BE2C (cell line): ENCODE measurements around the gene TDRD9.

ENCODE experiments used
- DNase-seq: peaks from one replicate; pipeline ENCODE4 v3.0.0-alpha.2; 2020
- H3K27me3 ChIP-seq: fragments of 250-450 bp; sonication (Bioruptor Pico); 2 replicates; pipeline ENCODE4 v1.5.1; 2020; ENCODE audit warnings: mild to moderate bottlenecking
- H3K36me3 ChIP-seq: fragments of 250-450 bp; sonication (Bioruptor Pico); 2 replicates; pipeline ENCODE4 v1.5.1; 2020; ENCODE audit warnings: mild to moderate bottlenecking
- H3K4me1 ChIP-seq: fragments of 250-450 bp; sonication (Bioruptor Pico); 2 replicates; pipeline ENCODE4 v1.5.1; 2020
- H3K4me3 ChIP-seq: 2 replicates; pipeline ENCODE4 v1.5.1; 2011; ENCODE audit warnings: low read depth, low read length
- H3K9me3 ChIP-seq: fragments of 250-450 bp; sonication (Bioruptor Pico); 2 replicates; pipeline ENCODE4 v1.5.1; 2020
- TF ChIP-seq, protein P1 (sequence below): IDR thresholded peaks from 2 replicates; pipeline ENCODE4 v1.5.1; 2012; ENCODE audit warnings: mild to moderate bottlenecking, low read depth, low read length

The TDRD9 gene

DNA sequence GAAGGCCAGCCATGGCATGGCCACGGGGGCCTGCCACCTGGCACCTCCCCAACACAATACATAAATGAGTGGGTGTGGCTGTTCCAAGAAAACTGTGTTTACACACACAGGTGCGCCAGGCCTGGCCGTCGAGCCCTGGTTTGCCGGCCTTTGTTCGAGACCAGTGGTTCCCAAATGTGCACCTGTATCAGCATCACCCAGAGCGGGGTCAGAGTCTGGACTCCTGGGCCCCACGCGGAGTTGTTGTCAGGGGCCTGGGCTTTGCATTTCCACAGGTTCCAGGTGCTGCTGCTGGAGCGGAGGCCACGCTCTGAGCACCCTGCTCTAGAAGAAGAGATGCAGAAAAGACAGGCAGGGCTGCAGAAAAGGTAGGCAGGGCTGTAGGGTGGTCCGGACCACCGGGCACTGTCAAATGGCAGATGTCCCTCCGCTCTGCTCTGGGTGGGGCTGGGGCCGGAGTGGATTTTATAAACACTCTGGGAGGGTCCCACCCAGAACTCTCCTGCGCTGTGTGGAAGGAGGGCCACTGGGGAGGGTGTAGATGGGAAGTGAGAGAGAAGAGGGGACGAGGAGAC is 153.1 kb downstream of the TDRD9 start:
- TF ChIP-seq, protein P1, sequence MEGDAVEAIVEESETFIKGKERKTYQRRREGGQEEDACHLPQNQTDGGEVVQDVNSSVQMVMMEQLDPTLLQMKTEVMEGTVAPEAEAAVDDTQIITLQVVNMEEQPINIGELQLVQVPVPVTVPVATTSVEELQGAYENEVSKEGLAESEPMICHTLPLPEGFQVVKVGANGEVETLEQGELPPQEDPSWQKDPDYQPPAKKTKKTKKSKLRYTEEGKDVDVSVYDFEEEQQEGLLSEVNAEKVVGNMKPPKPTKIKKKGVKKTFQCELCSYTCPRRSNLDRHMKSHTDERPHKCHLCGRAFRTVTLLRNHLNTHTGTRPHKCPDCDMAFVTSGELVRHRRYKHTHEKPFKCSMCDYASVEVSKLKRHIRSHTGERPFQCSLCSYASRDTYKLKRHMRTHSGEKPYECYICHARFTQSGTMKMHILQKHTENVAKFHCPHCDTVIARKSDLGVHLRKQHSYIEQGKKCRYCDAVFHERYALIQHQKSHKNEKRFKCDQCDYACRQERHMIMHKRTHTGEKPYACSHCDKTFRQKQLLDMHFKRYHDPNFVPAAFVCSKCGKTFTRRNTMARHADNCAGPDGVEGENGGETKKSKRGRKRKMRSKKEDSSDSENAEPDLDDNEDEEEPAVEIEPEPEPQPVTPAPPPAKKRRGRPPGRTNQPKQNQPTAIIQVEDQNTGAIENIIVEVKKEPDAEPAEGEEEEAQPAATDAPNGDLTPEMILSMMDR, result no peak

DNA sequence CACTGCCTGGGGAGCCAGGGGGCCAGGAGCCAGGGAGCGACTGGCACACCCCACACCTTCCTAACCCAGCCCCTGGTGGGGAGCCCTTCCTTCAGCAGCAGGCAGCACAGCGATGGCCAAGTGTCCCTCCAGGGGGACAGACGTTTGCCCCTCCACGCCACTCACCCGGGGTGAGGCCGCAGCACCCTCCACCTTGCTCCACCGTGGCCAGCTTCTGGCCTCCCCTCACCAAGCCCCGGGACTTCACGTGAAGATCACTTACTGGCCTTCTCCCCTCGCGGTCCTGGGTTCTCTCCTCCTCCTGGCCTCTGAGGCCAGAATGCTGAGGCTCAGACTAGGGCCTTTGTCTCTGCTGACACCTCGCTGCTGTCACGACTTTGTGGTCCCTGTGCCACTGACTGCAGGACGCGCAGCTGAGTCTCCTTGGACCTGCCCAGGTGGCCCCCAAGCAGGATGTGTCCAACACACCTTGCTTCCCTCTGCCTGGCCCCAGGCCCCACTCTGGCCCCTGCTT is 153.8 kb downstream of the TDRD9 start:
- no peaks in the 10 kb centered on the region for H3K36me3 ChIP-seq
- H3K4me3 ChIP-seq, result no peak overlapping the region
- DNase-seq, result peak; percentile 7
- no peaks in the 10 kb centered on the region for H3K4me1 ChIP-seq
- H3K9me3 ChIP-seq, result no peaks in the 10 kb centered on the region
- H3K27me3 ChIP-seq, result no peaks in the 10 kb centered on the region
- TF ChIP-seq, protein P1, result no peak

More for the DNA sequence above, 153.1 kb downstream of the TDRD9 start:
- H3K36me3 ChIP-seq, result no peaks in the 10 kb centered on the region
- no peaks in the 10 kb centered on the region for H3K27me3 ChIP-seq
- no peaks in the 10 kb centered on the region for H3K9me3 ChIP-seq
- H3K4me3 ChIP-seq, result no peak overlapping the region
- no peaks in the 10 kb centered on the region for H3K4me1 ChIP-seq
- no peak for DNase-seq

DNA sequence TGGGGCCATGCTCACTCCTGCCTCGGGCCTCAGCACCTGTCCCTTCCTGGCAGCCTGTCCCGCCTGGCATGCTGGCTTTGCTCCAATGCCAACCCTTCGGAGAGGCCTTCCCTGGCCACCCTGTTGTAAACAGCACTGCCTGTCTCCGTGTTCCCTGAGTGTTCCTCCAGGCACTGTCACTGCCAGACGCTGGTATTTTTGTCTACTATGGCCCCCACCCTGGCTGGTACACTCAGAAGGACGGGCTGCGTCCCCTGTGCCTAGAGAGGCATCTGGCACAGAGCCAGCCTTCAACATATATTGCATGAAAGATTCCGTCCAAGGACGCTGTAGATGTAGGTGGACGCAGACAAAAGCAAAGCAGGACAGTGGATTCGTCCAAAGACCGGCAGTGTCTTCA is 154.6 kb downstream of the TDRD9 start:
- Histone ChIP-seq H3K36me3 (no peaks in the 10 kb centered on the region), H3K4me1 (no peaks in the 10 kb centered on the region), H3K27me3 (no peaks in the 10 kb centered on the region), H3K4me3 (no peak overlapping the region), H3K9me3 (no peaks in the 10 kb centered on the region)
- TF ChIP-seq, protein P1, result no peak
- peak; percentile 15 for DNase-seq

DNA sequence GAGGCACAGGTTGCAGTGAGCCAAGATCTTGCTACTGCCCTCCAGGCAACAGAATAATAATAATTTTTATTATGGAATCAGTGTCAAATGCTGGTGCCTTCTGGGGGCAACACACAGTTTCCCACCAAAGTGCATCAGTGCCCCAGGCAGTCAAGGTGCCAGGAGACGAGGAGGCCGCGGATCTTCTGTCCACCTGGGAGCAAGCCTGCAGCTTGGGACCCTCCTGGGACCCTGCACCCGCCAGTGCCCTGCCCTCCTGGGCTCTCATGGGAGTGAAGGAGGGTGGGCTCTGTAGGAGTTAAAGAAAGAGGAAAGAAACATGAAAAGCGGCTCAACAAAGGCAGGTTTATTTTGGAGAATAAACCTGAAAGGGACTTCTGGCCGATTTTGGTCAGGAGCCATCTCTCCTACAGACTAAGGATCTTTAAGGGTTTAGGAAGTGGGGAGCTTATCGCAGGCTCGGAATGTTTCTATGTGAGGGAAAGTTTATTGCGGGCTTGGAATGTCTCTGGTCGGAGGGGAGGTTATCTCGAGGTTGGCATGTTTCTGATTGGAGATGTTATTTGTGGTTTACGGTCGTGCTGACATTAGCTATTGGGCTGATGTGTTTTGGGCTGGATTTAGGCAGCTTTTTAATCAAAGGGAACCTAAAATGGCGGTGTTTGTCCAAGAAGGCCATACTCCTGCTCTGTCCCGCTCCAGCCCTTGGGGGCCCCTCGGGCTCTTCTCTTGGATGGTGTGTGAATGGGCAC is 156.2 kb downstream of the TDRD9 start:
- no peaks in the 10 kb centered on the region for H3K9me3 ChIP-seq
- TF ChIP-seq, protein P1, result no peak
- no peak for DNase-seq
- H3K4me1 ChIP-seq, result no peaks in the 10 kb centered on the region
- no peaks in the 10 kb centered on the region for H3K36me3 ChIP-seq
- H3K27me3 ChIP-seq, result no peaks in the 10 kb centered on the region
- H3K4me3 ChIP-seq, result no peak overlapping the region

DNA sequence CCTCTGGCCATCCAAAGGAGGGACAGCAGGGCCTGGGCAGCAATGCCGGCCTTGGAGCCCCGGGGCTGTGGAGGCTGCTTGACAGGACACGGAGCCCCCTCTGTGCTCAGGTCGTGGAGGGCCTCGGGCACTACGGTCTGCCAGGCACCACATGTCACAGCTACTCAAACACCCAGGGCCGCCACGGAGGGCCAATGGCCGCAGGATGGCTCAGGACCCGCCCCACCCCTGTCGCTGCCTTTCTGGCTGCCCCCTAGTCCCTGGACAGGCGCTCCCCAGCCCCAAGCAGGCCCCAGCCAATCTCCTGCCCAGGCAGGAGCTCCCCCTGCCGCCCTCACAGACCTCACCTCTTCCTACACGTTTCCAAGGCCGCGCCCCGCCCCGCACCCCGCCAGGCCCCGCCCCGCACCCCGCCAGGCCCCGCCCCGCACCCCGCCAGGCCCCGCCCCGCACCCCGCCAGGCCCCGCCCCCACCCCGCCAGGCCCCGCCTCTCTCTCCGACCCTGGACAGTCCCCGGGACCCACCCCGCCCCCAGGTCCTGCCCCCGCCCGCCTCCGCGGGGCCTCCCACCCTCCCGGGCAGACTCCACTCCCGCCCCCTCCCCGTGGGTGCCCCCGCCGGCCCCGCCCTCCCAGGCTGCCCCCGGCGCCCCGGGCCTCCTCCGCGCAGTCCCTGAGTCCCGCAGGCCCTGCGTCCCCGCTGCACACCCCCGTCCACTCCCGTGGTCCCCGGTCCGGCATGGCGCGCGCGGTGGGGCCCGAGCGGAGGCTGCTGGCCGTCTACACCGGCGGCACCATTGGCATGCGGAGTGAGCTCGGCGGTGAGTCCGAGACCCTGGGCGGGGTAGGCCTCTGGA is 157.0 kb downstream of the TDRD9 start, which contains the start of gene ASPG:
TSS of gene ASPG (plus strand) at position 669 of the 857 bp plus-strand sequence. CDS start at position 740, 71 bp downstream.
- Histone ChIP-seq H3K4me1 (no peaks in the 10 kb centered on the region), H3K4me3 (no peak within 1 kb of the TSS), H3K36me3 (no peaks in the 10 kb centered on the region), H3K27me3 (no peaks in the 10 kb centered on the region), H3K9me3 (no peaks in the 10 kb centered on the region)
- TF ChIP-seq, protein P1, result no peak
- DNase-seq, result peak; percentile 52
